Measurements from ENCODE around the gene PRR19. TPM values are rescaled to one million over a fixed set of nuclear protein-coding genes. Genes with fewer than 3 reads are reported as not detected.

Gene PRR19
- total RNA-seq, 1 donor from 2014 or later = 0.71 TPM

DNA sequence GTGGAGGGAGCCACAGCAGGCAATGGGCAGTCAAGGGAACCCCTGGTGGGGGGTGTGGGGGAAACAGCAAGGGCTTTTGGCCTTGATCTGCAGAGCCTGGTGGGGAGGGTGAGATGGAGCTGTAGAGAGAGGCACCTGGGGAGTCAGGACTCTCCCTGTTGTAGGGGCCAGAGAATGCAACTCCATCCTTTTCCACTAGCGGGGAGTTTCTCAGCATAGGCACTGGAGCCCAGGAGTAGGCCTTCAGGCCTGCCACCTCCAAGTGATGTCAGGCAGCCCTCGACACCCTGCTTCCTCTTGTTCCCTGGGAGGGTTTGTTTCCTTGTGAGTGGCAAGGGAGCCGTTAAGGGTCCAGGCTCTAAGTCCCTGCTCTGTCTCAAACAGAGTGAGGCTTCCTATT lies 48.5 kb downstream of the PRR19 start:
- Histone ChIP-seq H3K9me3 (no peaks in the 10 kb centered on the region), H3K4me1 (no peaks in the 10 kb centered on the region), H3K27me3 (ENCODE audit: low read depth) (no peaks in the 10 kb centered on the region), H3K4me3 (no peak overlapping the region), H3K36me3 (peaks cover 39% of the 10 kb centered on the region), H3K27ac (no peak overlapping the region)
- ATAC-seq (no peak), DNase-seq (no peak)
- TF ChIP-seq, protein P1, sequence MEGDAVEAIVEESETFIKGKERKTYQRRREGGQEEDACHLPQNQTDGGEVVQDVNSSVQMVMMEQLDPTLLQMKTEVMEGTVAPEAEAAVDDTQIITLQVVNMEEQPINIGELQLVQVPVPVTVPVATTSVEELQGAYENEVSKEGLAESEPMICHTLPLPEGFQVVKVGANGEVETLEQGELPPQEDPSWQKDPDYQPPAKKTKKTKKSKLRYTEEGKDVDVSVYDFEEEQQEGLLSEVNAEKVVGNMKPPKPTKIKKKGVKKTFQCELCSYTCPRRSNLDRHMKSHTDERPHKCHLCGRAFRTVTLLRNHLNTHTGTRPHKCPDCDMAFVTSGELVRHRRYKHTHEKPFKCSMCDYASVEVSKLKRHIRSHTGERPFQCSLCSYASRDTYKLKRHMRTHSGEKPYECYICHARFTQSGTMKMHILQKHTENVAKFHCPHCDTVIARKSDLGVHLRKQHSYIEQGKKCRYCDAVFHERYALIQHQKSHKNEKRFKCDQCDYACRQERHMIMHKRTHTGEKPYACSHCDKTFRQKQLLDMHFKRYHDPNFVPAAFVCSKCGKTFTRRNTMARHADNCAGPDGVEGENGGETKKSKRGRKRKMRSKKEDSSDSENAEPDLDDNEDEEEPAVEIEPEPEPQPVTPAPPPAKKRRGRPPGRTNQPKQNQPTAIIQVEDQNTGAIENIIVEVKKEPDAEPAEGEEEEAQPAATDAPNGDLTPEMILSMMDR (IDR thresholded peaks at IDR 0.05) = no peak
- intact Hi-C loops (cut with DNase I) = no loop called here

DNA sequence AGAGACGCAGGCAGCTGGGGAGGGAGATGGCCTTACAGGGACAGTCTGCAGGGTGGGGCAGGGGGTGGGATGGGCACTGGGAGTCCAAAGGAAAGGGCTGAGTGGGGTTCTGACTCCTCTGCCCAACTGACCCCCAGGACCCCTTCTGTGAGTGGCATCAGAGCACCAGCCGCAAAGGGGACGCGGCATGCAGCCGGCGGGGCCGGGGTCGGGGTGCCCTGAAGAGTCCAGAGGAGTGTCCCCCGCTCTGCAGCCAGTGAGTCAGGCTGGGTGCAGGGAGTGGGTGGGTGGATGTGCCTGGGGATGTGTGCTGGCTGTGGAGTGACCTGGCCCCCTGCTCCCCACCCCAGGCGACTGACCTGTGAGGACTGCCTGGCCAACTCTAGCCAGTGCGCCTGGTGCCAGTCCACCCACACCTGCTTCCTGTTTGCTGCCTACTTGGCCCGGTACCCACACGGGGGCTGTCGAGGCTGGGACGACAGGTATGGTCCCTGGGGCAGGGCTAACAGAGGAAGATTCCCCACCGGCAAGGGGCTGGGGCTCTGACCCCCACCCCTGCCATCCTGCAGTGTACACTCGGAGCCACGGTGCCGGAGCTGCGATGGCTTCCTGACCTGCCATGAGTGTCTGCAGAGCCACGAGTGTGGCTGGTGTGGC lies 49.3 kb downstream of the PRR19 start:
- H3K4me1 ChIP-seq = no peaks in the 10 kb centered on the region
- intact Hi-C loops (cut with DNase I) = no loop called here
- H3K36me3 ChIP-seq = peaks cover 45% of the 10 kb centered on the region
- H3K27ac ChIP-seq = no peak overlapping the region
- H3K9me3 ChIP-seq = no peaks in the 10 kb centered on the region
- ATAC-seq (no peak), DNase-seq (no peak)
- TF ChIP-seq, protein P1 (IDR thresholded peaks at IDR 0.05) = no peak
- no peaks in the 10 kb centered on the region for H3K27me3 ChIP-seq (ENCODE audit: low read depth)
- H3K4me3 ChIP-seq = no peak overlapping the region

- no peak overlapping the region for H3K4me3 ChIP-seq
- H3K27me3 ChIP-seq (ENCODE audit: low read depth) = no peaks in the 10 kb centered on the region
- TF ChIP-seq, protein P1 (IDR thresholded peaks at IDR 0.05) = no peak
- H3K27ac ChIP-seq = no peak overlapping the region
- H3K36me3 ChIP-seq = peaks cover 53% of the 10 kb centered on the region
- ATAC-seq (no peak), DNase-seq (no peak)
- intact Hi-C loops (cut with DNase I) = no loop called here
- H3K4me1 ChIP-seq = no peaks in the 10 kb centered on the region
- H3K9me3 ChIP-seq = no peaks in the 10 kb centered on the region
Measured at GRCh38 chr19:42352301-42353259, 50.6 kb downstream of the PRR19 start.

DNA sequence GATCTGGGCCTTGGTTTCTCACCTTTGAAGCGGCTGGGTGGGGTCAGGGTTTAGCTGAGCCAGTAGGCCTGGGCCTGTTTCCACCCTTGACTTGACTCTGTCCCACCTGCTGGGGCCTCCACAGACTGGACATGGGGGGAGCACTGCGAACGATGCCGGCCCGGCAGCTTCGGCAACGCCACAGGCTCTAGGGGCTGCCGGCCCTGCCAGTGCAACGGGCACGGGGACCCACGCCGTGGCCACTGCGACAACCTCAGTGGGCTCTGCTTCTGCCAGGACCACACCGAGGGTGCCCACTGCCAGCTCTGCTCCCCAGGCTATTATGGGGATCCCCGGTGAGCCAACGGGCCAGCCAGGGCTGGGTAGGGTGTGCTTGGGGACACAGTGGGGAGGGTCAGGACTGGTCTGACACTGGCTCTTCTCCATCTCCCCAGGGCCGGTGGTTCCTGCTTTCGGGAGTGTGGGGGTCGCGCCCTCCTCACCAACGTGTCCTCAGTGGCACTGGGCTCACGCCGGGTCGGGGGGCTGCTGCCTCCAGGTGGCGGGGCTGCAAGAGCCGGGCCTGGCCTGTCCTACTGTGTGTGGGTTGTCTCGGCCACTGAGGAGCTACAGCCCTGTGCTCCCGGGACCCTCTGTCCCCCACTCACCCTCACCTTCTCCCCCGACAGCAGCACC lies 51.5 kb downstream of the PRR19 start:
- no peaks in the 10 kb centered on the region for H3K9me3 ChIP-seq
- H3K27ac ChIP-seq = no peak overlapping the region
- no peak overlapping the region for H3K4me3 ChIP-seq
- intact Hi-C loops (cut with DNase I) = no loop called here
- TF ChIP-seq, protein P1 (IDR thresholded peaks at IDR 0.05) = no peak
- ATAC-seq (no peak), DNase-seq (no peak)
- peaks cover 60% of the 10 kb centered on the region for H3K36me3 ChIP-seq
- H3K4me1 ChIP-seq = no peaks in the 10 kb centered on the region
- H3K27me3 ChIP-seq (ENCODE audit: low read depth) = no peaks in the 10 kb centered on the region

DNA sequence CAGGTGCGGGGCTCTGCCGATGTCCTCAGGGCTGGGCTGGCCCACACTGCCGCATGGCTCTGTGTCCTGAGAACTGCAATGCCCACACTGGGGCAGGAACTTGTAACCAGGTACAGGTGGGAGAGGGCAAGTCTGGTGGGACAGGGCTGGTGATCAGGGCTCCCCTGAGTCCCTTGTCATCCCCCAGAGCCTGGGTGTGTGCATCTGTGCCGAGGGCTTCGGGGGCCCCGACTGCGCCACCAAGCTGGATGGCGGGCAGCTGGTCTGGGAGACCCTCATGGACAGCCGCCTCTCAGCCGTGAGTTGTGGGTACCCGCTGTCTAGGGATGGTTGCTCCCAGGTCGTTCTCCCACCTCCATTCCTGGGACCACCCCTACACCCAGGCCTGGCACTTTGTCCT lies 54.0 kb downstream of the PRR19 start:
- intact Hi-C loops (cut with DNase I) = no loop called here
- ATAC-seq (no peak), DNase-seq (no peak)
- no peaks in the 10 kb centered on the region for H3K27me3 ChIP-seq (ENCODE audit: low read depth)
- H3K36me3 ChIP-seq = peaks cover 70% of the 10 kb centered on the region
- no peaks in the 10 kb centered on the region for H3K4me1 ChIP-seq
- H3K27ac ChIP-seq = no peak overlapping the region
- TF ChIP-seq, protein P1 (IDR thresholded peaks at IDR 0.05) = no peak
- H3K9me3 ChIP-seq = no peaks in the 10 kb centered on the region
- H3K4me3 ChIP-seq = no peak overlapping the region
